ENCODE measurements around the gene DRAP1. TPM values are rescaled to one million over a fixed set of nuclear protein-coding genes. Genes with fewer than 3 reads are reported as not detected.

The DRAP1 gene
- total RNA-seq, 1 donor from 2014 or later = 113 TPM

GRCh38 chr11:65921033-65921555 lies 1.9 kb downstream of the DRAP1 start:
- peak overlapping the region; percentile 96 for H3K4me3 Mint-ChIP-seq
- intact Hi-C loops (cut with micrococcal nuclease) = no loop called here
- peak overlapping the region; percentile 45 for H3K27ac Mint-ChIP-seq
- H3K4me1 Mint-ChIP-seq = peaks cover 23% of the 10 kb centered on the region
- H3K36me3 Mint-ChIP-seq (ENCODE audit: low read depth) = peaks cover 30% of the 10 kb centered on the region
- no peaks in the 10 kb centered on the region for H3K9me3 Mint-ChIP-seq
- DNase-seq = no peak
- no peaks in the 10 kb centered on the region for H3K27me3 Mint-ChIP-seq

- no peak overlapping the region for H3K27ac Mint-ChIP-seq
- H3K4me1 Mint-ChIP-seq = peaks cover 19% of the 10 kb centered on the region
- no peak overlapping the region for H3K4me3 Mint-ChIP-seq
- peaks cover 27% of the 10 kb centered on the region for H3K36me3 Mint-ChIP-seq (ENCODE audit: low read depth)
- no peak for DNase-seq
- no peaks in the 10 kb centered on the region for H3K9me3 Mint-ChIP-seq
- intact Hi-C loops (cut with micrococcal nuclease) = no loop called here
- H3K27me3 Mint-ChIP-seq = no peaks in the 10 kb centered on the region
Measured at GRCh38 chr11:65921876-65922275, 2.6 kb downstream of the DRAP1 start.

- H3K36me3 Mint-ChIP-seq (ENCODE audit: low read depth) = peaks cover 27% of the 10 kb centered on the region
- DNase-seq = no peak
- H3K4me3 Mint-ChIP-seq = no peak overlapping the region
- H3K27me3 Mint-ChIP-seq = no peaks in the 10 kb centered on the region
- intact Hi-C loops (cut with micrococcal nuclease) = no loop called here
- no peak overlapping the region for H3K27ac Mint-ChIP-seq
- H3K9me3 Mint-ChIP-seq = no peaks in the 10 kb centered on the region
- peaks cover 21% of the 10 kb centered on the region for H3K4me1 Mint-ChIP-seq
Measured at GRCh38 chr11:65922565-65922964, 3.3 kb downstream of the DRAP1 start.

- H3K4me1 Mint-ChIP-seq = peaks cover 34% of the 10 kb centered on the region
- intact Hi-C loops (cut with micrococcal nuclease) = no loop called here
- no peak for DNase-seq
- H3K4me3 Mint-ChIP-seq = no peak overlapping the region
- H3K27ac Mint-ChIP-seq = no peak overlapping the region
- no peaks in the 10 kb centered on the region for H3K9me3 Mint-ChIP-seq
- peaks cover 21% of the 10 kb centered on the region for H3K36me3 Mint-ChIP-seq (ENCODE audit: low read depth)
- H3K27me3 Mint-ChIP-seq = no peaks in the 10 kb centered on the region
Measured at GRCh38 chr11:65925397-65925796, 6.2 kb downstream of the DRAP1 start.

GRCh38 chr11:65927904-65928397 lies 8.7 kb downstream of the DRAP1 start:
- Mint-ChIP-seq H3K4me1 (peaks cover 42% of the 10 kb centered on the region), H3K27ac (peak overlapping the region; percentile 97), H3K9me3 (no peaks in the 10 kb centered on the region), H3K36me3 (ENCODE audit: low read depth) (peaks cover 5% of the 10 kb centered on the region), H3K4me3 (peak overlapping the region; percentile 81), H3K27me3 (no peaks in the 10 kb centered on the region)
- DNase-seq = peak; percentile 94
- intact Hi-C loops (cut with micrococcal nuclease) = loop anchor here (1.0 kb wide), 3 partner anchors 9 to 40 kb away; partner anchors contain the start of genes C11orf68, DRAP1, FIBP and SART1

- H3K36me3 Mint-ChIP-seq (ENCODE audit: low read depth) = no peaks in the 10 kb centered on the region
- H3K4me3 Mint-ChIP-seq = peak overlapping the region; percentile 81
- peaks cover 42% of the 10 kb centered on the region for H3K4me1 Mint-ChIP-seq
- no peak for DNase-seq
- no peaks in the 10 kb centered on the region for H3K27me3 Mint-ChIP-seq
- intact Hi-C loops (cut with micrococcal nuclease) = loop anchor here (1.0 kb wide), 3 partner anchors 9 to 40 kb away; partner anchors contain the start of genes C11orf68, DRAP1, FIBP and SART1
- H3K9me3 Mint-ChIP-seq = no peaks in the 10 kb centered on the region
- peak overlapping the region; percentile 97 for H3K27ac Mint-ChIP-seq
Measured at GRCh38 chr11:65928667-65929066, 9.4 kb downstream of the DRAP1 start.

- no peak overlapping the region for H3K4me3 Mint-ChIP-seq
Measured at GRCh38 chr11:65931773-65932557, 12.7 kb downstream of the DRAP1 start.

GRCh38 chr11:65932558-65932919 lies 13.3 kb downstream of the DRAP1 start:
- intact Hi-C loops (cut with micrococcal nuclease) = no loop called here
- Mint-ChIP-seq H3K4me3 (no peak overlapping the region), H3K9me3 (no peaks in the 10 kb centered on the region), H3K27ac (no peak overlapping the region), H3K27me3 (no peaks in the 10 kb centered on the region), H3K4me1 (peaks cover 31% of the 10 kb centered on the region), H3K36me3 (ENCODE audit: low read depth) (no peaks in the 10 kb centered on the region)
- no peak for DNase-seq

More at GRCh38 chr11:65931773-65932557, 12.7 kb downstream of the DRAP1 start:
- DNase-seq = no peak
- intact Hi-C loops (cut with micrococcal nuclease) = no loop called here
- Mint-ChIP-seq H3K4me1 (peaks cover 36% of the 10 kb centered on the region), H3K9me3 (no peaks in the 10 kb centered on the region), H3K36me3 (ENCODE audit: low read depth) (no peaks in the 10 kb centered on the region), H3K27ac (peak overlapping the region; percentile 75), H3K27me3 (no peaks in the 10 kb centered on the region)

- H3K27me3 Mint-ChIP-seq = no peaks in the 10 kb centered on the region
- H3K36me3 Mint-ChIP-seq (ENCODE audit: low read depth) = no peaks in the 10 kb centered on the region
- H3K4me3 Mint-ChIP-seq = no peak overlapping the region
- H3K27ac Mint-ChIP-seq = no peak overlapping the region
- no peak for DNase-seq
- no peaks in the 10 kb centered on the region for H3K9me3 Mint-ChIP-seq
- peaks cover 16% of the 10 kb centered on the region for H3K4me1 Mint-ChIP-seq
- intact Hi-C loops (cut with micrococcal nuclease) = no loop called here
Measured at GRCh38 chr11:65934014-65934413, 14.8 kb downstream of the DRAP1 start.

- Mint-ChIP-seq H3K4me3 (no peak overlapping the region), H3K27ac (no peak overlapping the region), H3K36me3 (ENCODE audit: low read depth) (no peaks in the 10 kb centered on the region), H3K4me1 (peaks cover 7% of the 10 kb centered on the region), H3K9me3 (no peaks in the 10 kb centered on the region), H3K27me3 (peaks cover 6% of the 10 kb centered on the region)
- no peak for DNase-seq
- intact Hi-C loops (cut with micrococcal nuclease) = no loop called here
Measured at GRCh38 chr11:65937766-65938165, 18.5 kb downstream of the DRAP1 start.

- Mint-ChIP-seq H3K27ac (no peak overlapping the region), H3K4me3 (no peak overlapping the region)
Measured at GRCh38 chr11:65941720-65942310, 22.6 kb downstream of the DRAP1 start.

GRCh38 chr11:65942531-65942930 lies 23.3 kb downstream of the DRAP1 start:
- DNase-seq = no peak
- H3K27me3 Mint-ChIP-seq = peaks cover 6% of the 10 kb centered on the region
- intact Hi-C loops (cut with micrococcal nuclease) = no loop called here
- H3K4me3 Mint-ChIP-seq = no peak overlapping the region
- H3K36me3 Mint-ChIP-seq (ENCODE audit: low read depth) = no peaks in the 10 kb centered on the region
- H3K9me3 Mint-ChIP-seq = no peaks in the 10 kb centered on the region
- H3K27ac Mint-ChIP-seq = no peak overlapping the region
- H3K4me1 Mint-ChIP-seq = peaks cover 7% of the 10 kb centered on the region

More at GRCh38 chr11:65941720-65942310, 22.6 kb downstream of the DRAP1 start:
- Mint-ChIP-seq H3K4me1 (peaks cover 7% of the 10 kb centered on the region), H3K27me3 (peaks cover 6% of the 10 kb centered on the region), H3K36me3 (ENCODE audit: low read depth) (no peaks in the 10 kb centered on the region), H3K9me3 (no peaks in the 10 kb centered on the region)
- DNase-seq = no peak
- intact Hi-C loops (cut with micrococcal nuclease) = no loop called here

GRCh38 chr11:65944191-65944590 lies 25.0 kb downstream of the DRAP1 start:
- Mint-ChIP-seq H3K9me3 (no peaks in the 10 kb centered on the region), H3K4me1 (peaks cover 7% of the 10 kb centered on the region), H3K27me3 (peaks cover 10% of the 10 kb centered on the region), H3K27ac (no peak overlapping the region), H3K36me3 (ENCODE audit: low read depth) (no peaks in the 10 kb centered on the region), H3K4me3 (no peak overlapping the region)
- no peak for DNase-seq
- intact Hi-C loops (cut with micrococcal nuclease) = no loop called here

- intact Hi-C loops (cut with micrococcal nuclease) = no loop called here
- no peak for DNase-seq
- no peaks in the 10 kb centered on the region for H3K36me3 Mint-ChIP-seq (ENCODE audit: low read depth)
- H3K4me3 Mint-ChIP-seq = no peak overlapping the region
- no peaks in the 10 kb centered on the region for H3K9me3 Mint-ChIP-seq
- peaks cover 7% of the 10 kb centered on the region for H3K4me1 Mint-ChIP-seq
- H3K27me3 Mint-ChIP-seq = peaks cover 10% of the 10 kb centered on the region
- H3K27ac Mint-ChIP-seq = no peak overlapping the region
Measured at GRCh38 chr11:65944767-65945166, 25.5 kb downstream of the DRAP1 start.

All from activated CD4-positive, alpha-beta T cell treated with anti-CD3 and anti-CD28 coated beads, Interleukin-2, amount 10 ng/mL, durations not matched to agents 24 days and 14 days (primary cell).